Sigmoid colon (tissue), 7 donors: Measurements from ENCODE around the gene MAPT. TPM values are rescaled to one million over a fixed set of nuclear protein-coding genes. Genes with fewer than 3 reads are reported as not detected.

Experiments
- DNase-seq: peaks from one replicate; pipeline ENCODE4 v3.0.0-alpha.2; 2019
- H3K27ac ChIP-seq, 4 donors: fragments of 200-600 bp; sonication (generic); one replicate each; pipeline ENCODE4 v1.5.1; 2016 to 2019; ENCODE audit warnings: mild to moderate bottlenecking in 1 of 4
- H3K27me3 ChIP-seq, 3 donors: fragments of 200-600 bp; sonication (generic); one replicate each; pipeline ENCODE4 v1.5.1; 2019; ENCODE audit warnings: mild to moderate bottlenecking in 1 of 3
- H3K36me3 ChIP-seq, 4 donors: fragments of 200-600 bp; sonication (generic); one replicate each; pipeline ENCODE4 v1.5.1; 2016 to 2019
- H3K4me1 ChIP-seq, 4 donors: fragments of 200-600 bp; sonication (generic); one replicate each; pipeline ENCODE4 v1.5.1; 2017 to 2019
- H3K4me3 ChIP-seq, 4 donors: fragments of 200-600 bp; sonication (generic); one replicate each; pipeline ENCODE4 v1.5.1; 2017 to 2019; ENCODE audit warnings: mild to moderate bottlenecking in 2 of 4, moderate library complexity in 1 of 4
- H3K9me3 ChIP-seq, 4 donors: fragments of 200-600 bp in 3 of 4; sonication (generic) in 3 of 4; one replicate each; pipeline versions ENCODE4 v1.5.1 to v1.6.1; 2013 to 2019
- EP300 ChIP-seq, 4 donors: sonication (generic); formaldehyde crosslinking; IDR thresholded peaks; one replicate each; pipeline ENCODE4 v1.6.1; 2017; ENCODE audit warnings: antibody characterized with exemption in 4 of 4
- POLR2A ChIP-seq, 2 donors: fragments of 450-650 bp; IDR thresholded peaks; one replicate each; pipeline ENCODE4 v1.6.1; 2016; ENCODE audit warnings: antibody characterized with exemption in 2 of 2, mild to moderate bottlenecking in 2 of 2, moderate library complexity in 2 of 2
- POLR2AphosphoS5 ChIP-seq, 4 donors: sonication (generic); formaldehyde crosslinking; IDR thresholded peaks; one replicate each; pipeline ENCODE4 v1.6.1; 2017; ENCODE audit warnings: antibody characterized with exemption in 4 of 4
- WGBS, 2 donors: extraction: QIAGEN DNeasy Blood & Tissue Kit; methylation state at CpG; one replicate each; pipeline ENCODE4 v1.1.7; 2013; 5-methylcytosine and 5-hydroxymethylcytosine counted together
- intact Hi-C: fragments of 100-400 bp; cut with DNase I; formaldehyde crosslinking; loops from one replicate; pipeline ENCODE4 v1.15.1; 2023
- polyA plus RNA-seq, 3 donors: library from polyadenylated mRNA; stranded (reverse); fragments of 200-250 nt; gene quantifications; one replicate each; pipeline ENCODE4 v1.2.3, GENCODE V29; 2013
- total RNA-seq, 4 donors: library from RNA; depleted of rRNA; stranded (reverse); fragments of >200 nt; gene quantifications; one replicate each; pipeline ENCODE4 v1.1.0, GENCODE V29; 2016
- TF ChIP-seq, protein P1 (sequence below), 4 experiments: fragments of 450-650 bp in 3 of 4; fragments of 200-600 bp in 1 of 4; IDR thresholded peaks; one replicate each; pipeline ENCODE4 v1.5.1; 2016 to 2019; ENCODE audit warnings: antibody characterized with exemption in 4 of 4, mild to moderate bottlenecking in 3 of 4, moderate library complexity in 2 of 4
- donor health status: healthy with polysubstance abuse.
- donor health status: Bipolar disorder and iron deficiency.
- donor health status: healthy.

The MAPT gene
- total and polyA plus RNA-seq, 7 donors: 0.60 to 20.5 (median 10.9) TPM; not detected in 1

DNA sequence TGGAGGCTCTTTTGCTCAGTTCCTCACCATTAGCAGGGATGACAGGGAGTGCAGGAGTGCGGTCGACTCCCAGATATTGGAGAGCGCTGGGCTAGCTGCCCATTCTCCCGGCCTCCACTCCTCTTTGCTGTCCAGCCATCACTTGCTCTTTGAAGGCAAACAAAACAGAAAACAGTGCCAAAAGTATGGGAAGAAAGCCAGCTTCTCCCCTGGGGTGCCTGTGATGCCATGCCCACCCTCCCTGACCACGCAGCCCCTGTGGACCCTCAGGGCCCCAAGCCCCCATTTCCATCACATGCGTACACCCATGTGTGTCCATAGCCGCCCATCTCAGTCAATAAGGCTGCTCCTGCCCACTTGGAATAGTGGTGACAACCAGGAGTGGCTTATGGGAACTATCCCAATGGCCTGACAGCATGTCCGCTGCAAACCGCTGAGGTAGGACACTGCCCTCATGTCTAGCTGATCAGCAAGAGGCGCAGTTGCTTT is 30.0 kb downstream of the MAPT start:
- H3K27me3 ChIP-seq: no peaks in the 10 kb centered on the region
- H3K4me1 ChIP-seq: no peaks in the 10 kb centered on the region
- H3K4me3 ChIP-seq: no peak overlapping the region
- H3K9me3 ChIP-seq: peaks cover 0 to 6% (median 2%) of the 10 kb centered on the region in 4 donors
- intact Hi-C loops: no loop called here
- TF ChIP-seq EP300 (IDR thresholded peaks at IDR 0.05) (no peak), POLR2A (IDR thresholded peaks at IDR 0.05) (no peak), POLR2AphosphoS5 (IDR thresholded peaks at IDR 0.05) (no peak)
- TF ChIP-seq, protein P1, sequence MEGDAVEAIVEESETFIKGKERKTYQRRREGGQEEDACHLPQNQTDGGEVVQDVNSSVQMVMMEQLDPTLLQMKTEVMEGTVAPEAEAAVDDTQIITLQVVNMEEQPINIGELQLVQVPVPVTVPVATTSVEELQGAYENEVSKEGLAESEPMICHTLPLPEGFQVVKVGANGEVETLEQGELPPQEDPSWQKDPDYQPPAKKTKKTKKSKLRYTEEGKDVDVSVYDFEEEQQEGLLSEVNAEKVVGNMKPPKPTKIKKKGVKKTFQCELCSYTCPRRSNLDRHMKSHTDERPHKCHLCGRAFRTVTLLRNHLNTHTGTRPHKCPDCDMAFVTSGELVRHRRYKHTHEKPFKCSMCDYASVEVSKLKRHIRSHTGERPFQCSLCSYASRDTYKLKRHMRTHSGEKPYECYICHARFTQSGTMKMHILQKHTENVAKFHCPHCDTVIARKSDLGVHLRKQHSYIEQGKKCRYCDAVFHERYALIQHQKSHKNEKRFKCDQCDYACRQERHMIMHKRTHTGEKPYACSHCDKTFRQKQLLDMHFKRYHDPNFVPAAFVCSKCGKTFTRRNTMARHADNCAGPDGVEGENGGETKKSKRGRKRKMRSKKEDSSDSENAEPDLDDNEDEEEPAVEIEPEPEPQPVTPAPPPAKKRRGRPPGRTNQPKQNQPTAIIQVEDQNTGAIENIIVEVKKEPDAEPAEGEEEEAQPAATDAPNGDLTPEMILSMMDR (IDR thresholded peaks at IDR 0.05): no peak
- no peaks in the 10 kb centered on the region for H3K36me3 ChIP-seq
- no peak for DNase-seq
- 86 to 89% methylated on average over 10 of the region's 10 CpGs for WGBS, 2 donors
- no peak overlapping the region for H3K27ac ChIP-seq

GRCh38 chr17:45925311-45925710 is 31.0 kb downstream of the MAPT start:
- peaks cover 0 to 6% (median 2%) of the 10 kb centered on the region in 4 donors for H3K9me3 ChIP-seq
- intact Hi-C loops: no loop called here
- TF ChIP-seq POLR2AphosphoS5 (IDR thresholded peaks at IDR 0.05) (no peak), EP300 (IDR thresholded peaks at IDR 0.05) (no peak), POLR2A (IDR thresholded peaks at IDR 0.05) (no peak)
- TF ChIP-seq, protein P1 (IDR thresholded peaks at IDR 0.05): no peak
- no peaks in the 10 kb centered on the region for H3K36me3 ChIP-seq
- no peak overlapping the region for H3K4me3 ChIP-seq
- no peaks in the 10 kb centered on the region for H3K4me1 ChIP-seq
- H3K27me3 ChIP-seq: no peaks in the 10 kb centered on the region
- no peak overlapping the region for H3K27ac ChIP-seq
- no peak for DNase-seq

DNA sequence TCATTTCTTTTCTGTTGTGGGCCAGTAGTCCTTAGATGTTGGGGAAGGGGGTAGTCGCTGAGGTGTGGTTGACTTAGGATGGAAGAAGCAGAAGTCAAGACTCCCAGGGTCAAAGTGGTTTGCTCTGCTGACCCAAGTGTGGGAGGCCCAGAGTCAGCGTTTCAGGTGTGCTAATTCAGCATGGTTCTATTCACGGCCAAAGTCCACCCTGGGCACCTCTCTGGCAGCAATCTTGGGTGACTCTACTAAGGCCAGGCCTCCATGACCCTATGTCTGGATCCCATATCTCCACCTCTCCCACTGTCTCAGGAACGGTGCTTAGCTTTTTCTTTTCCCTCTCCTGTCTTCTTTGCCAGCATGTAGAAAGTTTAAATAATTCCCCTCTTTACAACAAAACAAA is 32.9 kb downstream of the MAPT start:
- Histone ChIP-seq H3K27ac (no peak overlapping the region), H3K9me3 (peaks cover 0 to 6% (median 2%) of the 10 kb centered on the region in 4 donors), H3K4me3 (no peak overlapping the region), H3K36me3 (no peaks in the 10 kb centered on the region), H3K4me1 (no peaks in the 10 kb centered on the region), H3K27me3 (no peaks in the 10 kb centered on the region)
- no peak for DNase-seq
- TF ChIP-seq, protein P1 (IDR thresholded peaks at IDR 0.05): no peak
- TF ChIP-seq POLR2A (IDR thresholded peaks at IDR 0.05) (no peak), POLR2AphosphoS5 (IDR thresholded peaks at IDR 0.05) (no peak), EP300 (IDR thresholded peaks at IDR 0.05) (no peak)
- intact Hi-C loops: no loop called here
- 80 to 92% methylated on average over 4 of the region's 4 CpGs for WGBS, 2 donors

GRCh38 chr17:45929344-45929743 is 35.0 kb downstream of the MAPT start:
- intact Hi-C loops: no loop called here
- DNase-seq: no peak
- no peak overlapping the region for H3K4me3 ChIP-seq
- H3K4me1 ChIP-seq: no peaks in the 10 kb centered on the region
- H3K9me3 ChIP-seq: peaks cover 0 to 6% (median 2%) of the 10 kb centered on the region in 4 donors
- TF ChIP-seq POLR2A (IDR thresholded peaks at IDR 0.05): no peak
- TF ChIP-seq, protein P1 (IDR thresholded peaks at IDR 0.05): no peak
- no peak for TF ChIP-seq POLR2AphosphoS5 (IDR thresholded peaks at IDR 0.05)
- no peak for TF ChIP-seq EP300 (IDR thresholded peaks at IDR 0.05)
- no peaks in the 10 kb centered on the region for H3K36me3 ChIP-seq
- WGBS, 2 donors: 78 to 91% methylated on average over 1 of the region's 1 CpG
- H3K27me3 ChIP-seq: no peaks in the 10 kb centered on the region
- H3K27ac ChIP-seq: no peak overlapping the region

DNA sequence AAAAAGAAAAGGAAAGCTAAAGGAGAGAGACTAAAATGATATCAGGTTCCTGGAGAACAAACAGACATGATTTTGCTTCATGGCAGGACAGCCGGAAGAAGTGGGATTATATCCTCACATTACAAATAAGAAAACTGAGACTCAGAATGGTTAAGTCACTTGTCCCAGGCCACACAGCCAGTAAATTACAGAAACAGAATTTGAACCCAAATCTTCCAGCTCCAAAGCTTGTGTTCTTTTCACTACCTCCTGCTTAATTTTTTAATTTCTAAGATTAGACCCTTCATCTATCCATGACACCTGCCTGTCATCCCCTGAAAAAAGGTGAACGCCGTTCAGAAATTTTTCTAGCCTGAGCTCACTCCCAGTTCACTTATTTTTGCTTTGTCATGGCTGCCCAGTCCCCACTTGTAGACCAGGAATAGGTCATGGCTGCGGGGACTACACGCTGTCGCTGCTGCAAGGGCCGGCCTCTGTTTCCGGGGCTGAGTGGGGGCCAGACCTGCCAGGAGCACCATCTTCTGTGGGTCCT is 36.1 kb downstream of the MAPT start:
- Histone ChIP-seq H3K36me3 (no peaks in the 10 kb centered on the region), H3K4me1 (no peaks in the 10 kb centered on the region), H3K27me3 (no peaks in the 10 kb centered on the region), H3K9me3 (peaks cover 0 to 6% (median 2%) of the 10 kb centered on the region in 4 donors), H3K4me3 (no peak overlapping the region), H3K27ac (no peak overlapping the region)
- no peak for DNase-seq
- TF ChIP-seq, protein P1 (IDR thresholded peaks at IDR 0.05): no peak
- TF ChIP-seq POLR2A (IDR thresholded peaks at IDR 0.05) (no peak), POLR2AphosphoS5 (IDR thresholded peaks at IDR 0.05) (no peak), EP300 (IDR thresholded peaks at IDR 0.05) (no peak)
- intact Hi-C loops: no loop called here
- 88 to 89% methylated on average over 8 of the region's 8 CpGs for whole genome bisulfite sequencing, 2 donors
